Osteoblast (primary cell): ENCODE data around the gene ANKRD66. TPM values are rescaled to one million over a fixed set of nuclear protein-coding genes. Genes with fewer than 3 reads are reported as not detected.
"Not testable (repeated sequence)": the region's sequence is repeated elsewhere in the genome, so short reads cannot be mapped to it uniquely, and the experiment has no call there.

Experiments used
- DNase-seq: peaks from one replicate; pipeline ENCODE4 v3.0.0; 2011; ENCODE audit warnings: low spot score, mixed read lengths; ENCODE audit not compliant: insufficient read length; ENCODE audit errors: missing footprints
- H2AFZ ChIP-seq: 2 replicates; pipeline ENCODE4 v1.6.0; 2011; ENCODE audit warnings: mild to moderate bottlenecking, low read length
- H3K27ac ChIP-seq: 2 replicates; pipeline ENCODE4 v1.5.1; 2011; ENCODE audit warnings: mild to moderate bottlenecking, low read depth, low read length, moderate library complexity
- H3K27me3 ChIP-seq: 2 replicates; pipeline ENCODE4 v1.6.0; 2012; ENCODE audit warnings: mild to moderate bottlenecking, control low read depth, inconsistent platforms, low read length, moderate library complexity; ENCODE audit not compliant: insufficient read depth
- H3K36me3 ChIP-seq: 2 replicates; pipeline ENCODE4 v1.5.1; 2011; ENCODE audit warnings: mild to moderate bottlenecking, low read length, control low read depth, moderate library complexity; ENCODE audit not compliant: insufficient read depth
- H3K4me1 ChIP-seq: 2 replicates; pipeline ENCODE4 v1.5.1; 2011; ENCODE audit warnings: mild to moderate bottlenecking, low read length, control low read depth, moderate library complexity; ENCODE audit not compliant: insufficient read depth
- H3K4me2 ChIP-seq: 2 replicates; pipeline ENCODE4 v1.6.0; 2011; ENCODE audit warnings: mild to moderate bottlenecking, low read length; ENCODE audit not compliant: insufficient read depth
- H3K4me3 ChIP-seq: fragments of 200-600 bp; sonication (generic); 3 replicates; pipeline ENCODE4 v1.5.1; 2012; ENCODE audit warnings: mild to moderate bottlenecking, low read length, inconsistent platforms; ENCODE audit not compliant: insufficient read depth
- H3K79me2 ChIP-seq: 2 replicates; pipeline ENCODE4 v1.6.0; 2012; ENCODE audit warnings: mild to moderate bottlenecking, low read length, control low read depth, inconsistent platforms; ENCODE audit not compliant: insufficient read depth
- H3K9me3 ChIP-seq: 2 replicates; pipeline ENCODE4 v1.5.1; 2011; ENCODE audit warnings: low read depth, low read length, control low read depth
- H4K20me1 ChIP-seq: 2 replicates; pipeline ENCODE4 v1.6.0; 2012; ENCODE audit warnings: mild to moderate bottlenecking, low read length, control low read depth; ENCODE audit not compliant: insufficient read depth
- CTCF ChIP-seq: IDR thresholded peaks from 2 replicates; pipeline ENCODE4 v1.5.1; 2011; ENCODE audit warnings: mild to moderate bottlenecking, low read depth, low read length, moderate library complexity; ENCODE audit errors: extremely low read depth
- total RNA-seq: library from RNA; depleted of rRNA; stranded (reverse); fragments of >200 nt; gene quantifications from 2 replicates; pipeline ENCODE4 v1.2.3, GENCODE V29; 2012

ANKRD66 gene
- total RNA-seq, 1 donor, result not detected

- no peaks in the 10 kb centered on the region for H4K20me1 ChIP-seq
These were observed 3.1 kb upstream of the ANKRD66 start for GRCh38 chr6:46743425-46744158.

GRCh38 chr6:46744159-46744725, 2.5 kb upstream of the ANKRD66 start:
- not testable (repeated sequence) for H3K4me3 ChIP-seq, H3K9me3 ChIP-seq, H3K79me2 ChIP-seq, H3K4me1 ChIP-seq, H3K4me2 ChIP-seq, H3K27ac ChIP-seq, DNase-seq, H3K27me3 ChIP-seq, H4K20me1 ChIP-seq, H2AFZ ChIP-seq, H3K36me3 ChIP-seq

More at GRCh38 chr6:46743425-46744158, 3.1 kb upstream of the ANKRD66 start:
- Histone ChIP-seq H2AFZ (no peak overlapping the region), H3K4me2 (no peak overlapping the region), H3K4me3 (no peak overlapping the region), H3K9me3 (no peaks in the 10 kb centered on the region), H3K4me1 (no peaks in the 10 kb centered on the region), H3K36me3 (no peaks in the 10 kb centered on the region), H3K27ac (no peak overlapping the region), H3K79me2 (no peaks in the 10 kb centered on the region), H3K27me3 (no peaks in the 10 kb centered on the region)
- TF ChIP-seq CTCF, result no peak
- DNase-seq, result no peak

- no peak for DNase-seq
- H3K79me2 ChIP-seq, result no peaks in the 10 kb centered on the region
- H3K27me3 ChIP-seq, result no peaks in the 10 kb centered on the region
- no peaks in the 10 kb centered on the region for H4K20me1 ChIP-seq
- no peak overlapping the region for H2AFZ ChIP-seq
- no peak overlapping the region for H3K27ac ChIP-seq
- H3K9me3 ChIP-seq, result no peaks in the 10 kb centered on the region
- H3K36me3 ChIP-seq, result no peaks in the 10 kb centered on the region
- H3K4me1 ChIP-seq, result no peaks in the 10 kb centered on the region
- TF ChIP-seq CTCF, result no peak
- H3K4me2 ChIP-seq, result no peak overlapping the region
- no peak overlapping the region for H3K4me3 ChIP-seq
These were observed 760 bp upstream of the ANKRD66 start for GRCh38 chr6:46745973-46746372.

GRCh38 chr6:46748940-46749503, 2.3 kb downstream of the ANKRD66 start:
- H3K27ac ChIP-seq, result no peak overlapping the region
- H3K4me3 ChIP-seq, result no peak overlapping the region
- no peak for TF ChIP-seq CTCF
- no peaks in the 10 kb centered on the region for H3K27me3 ChIP-seq
- no peaks in the 10 kb centered on the region for H3K36me3 ChIP-seq
- H3K79me2 ChIP-seq, result no peaks in the 10 kb centered on the region
- no peaks in the 10 kb centered on the region for H3K9me3 ChIP-seq
- no peak for DNase-seq
- no peak overlapping the region for H2AFZ ChIP-seq
- H3K4me2 ChIP-seq, result no peak overlapping the region
- no peaks in the 10 kb centered on the region for H3K4me1 ChIP-seq
- H4K20me1 ChIP-seq, result no peaks in the 10 kb centered on the region
